Measurements from ENCODE around the gene NLRP14.

DNA sequence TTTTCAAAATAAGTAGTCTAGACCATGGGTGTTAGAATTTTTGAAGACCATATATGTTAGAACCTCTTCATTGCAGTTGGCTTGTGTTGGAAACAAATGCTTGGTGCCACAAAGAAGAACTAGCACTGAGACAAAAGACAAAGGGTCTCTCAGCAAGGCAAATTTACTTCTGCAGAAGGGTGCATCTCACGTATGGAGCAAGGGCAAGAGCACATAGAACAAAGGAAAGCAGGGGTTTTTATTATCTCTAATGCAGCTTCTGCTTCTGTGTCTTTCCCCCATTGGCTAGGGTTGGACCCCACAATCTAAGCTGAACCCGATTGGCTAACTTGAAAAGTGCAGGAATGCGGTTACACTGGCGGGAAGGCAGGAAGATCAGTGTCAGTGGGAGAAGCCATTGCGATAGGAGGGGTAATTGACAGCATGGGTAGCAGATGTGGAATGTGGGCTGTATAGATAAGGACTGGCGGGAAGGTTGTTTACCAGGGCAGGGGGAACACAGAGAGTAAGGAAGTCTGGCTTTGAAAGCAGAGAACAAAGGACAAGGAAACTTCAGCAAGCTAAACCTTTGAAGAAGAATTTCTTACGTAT is 59.4 kb downstream of the NLRP14 start:
- no peak for TF ChIP-seq EZH2 (IDR thresholded peaks at IDR 0.05; ENCODE audit: low read length, unreplicated experiment)
- TF ChIP-seq, protein P1, sequence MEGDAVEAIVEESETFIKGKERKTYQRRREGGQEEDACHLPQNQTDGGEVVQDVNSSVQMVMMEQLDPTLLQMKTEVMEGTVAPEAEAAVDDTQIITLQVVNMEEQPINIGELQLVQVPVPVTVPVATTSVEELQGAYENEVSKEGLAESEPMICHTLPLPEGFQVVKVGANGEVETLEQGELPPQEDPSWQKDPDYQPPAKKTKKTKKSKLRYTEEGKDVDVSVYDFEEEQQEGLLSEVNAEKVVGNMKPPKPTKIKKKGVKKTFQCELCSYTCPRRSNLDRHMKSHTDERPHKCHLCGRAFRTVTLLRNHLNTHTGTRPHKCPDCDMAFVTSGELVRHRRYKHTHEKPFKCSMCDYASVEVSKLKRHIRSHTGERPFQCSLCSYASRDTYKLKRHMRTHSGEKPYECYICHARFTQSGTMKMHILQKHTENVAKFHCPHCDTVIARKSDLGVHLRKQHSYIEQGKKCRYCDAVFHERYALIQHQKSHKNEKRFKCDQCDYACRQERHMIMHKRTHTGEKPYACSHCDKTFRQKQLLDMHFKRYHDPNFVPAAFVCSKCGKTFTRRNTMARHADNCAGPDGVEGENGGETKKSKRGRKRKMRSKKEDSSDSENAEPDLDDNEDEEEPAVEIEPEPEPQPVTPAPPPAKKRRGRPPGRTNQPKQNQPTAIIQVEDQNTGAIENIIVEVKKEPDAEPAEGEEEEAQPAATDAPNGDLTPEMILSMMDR (conservative IDR thresholded peaks at IDR 0.05; ENCODE audit: low read depth, low read length): no peak
